ENCODE results near the gene COL26A1. TPM values are rescaled to one million over a fixed set of nuclear protein-coding genes. Genes with fewer than 3 reads are reported as not detected.

The COL26A1 gene
- total RNA-seq, 1 experiment from 2014 or later: 42.6 TPM

DNA sequence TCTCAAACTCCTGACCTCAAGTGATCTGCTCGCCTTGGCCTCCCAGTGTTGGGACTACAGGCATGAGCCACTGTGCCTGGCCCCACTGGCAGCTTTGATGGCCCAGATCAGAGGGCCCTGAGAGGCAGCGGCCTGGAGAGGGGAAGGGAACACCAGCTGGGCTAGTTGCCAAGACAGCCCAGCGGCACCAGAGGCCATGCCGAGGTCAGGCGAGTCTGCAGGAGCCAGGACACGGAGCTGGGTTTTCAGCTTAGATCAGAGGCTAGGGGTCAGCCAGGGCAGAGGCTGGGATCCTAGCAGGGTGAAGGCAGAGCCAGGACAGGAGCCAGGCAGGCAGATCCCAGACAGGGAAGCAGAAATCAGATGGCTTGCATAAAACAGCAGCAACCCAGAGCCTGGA is 173.6 kb downstream of the COL26A1 start:
- H3K27me3 ChIP-seq (ENCODE audit: insufficient read depth, low read length): no peaks in the 10 kb centered on the region
- H2BK12ac ChIP-seq (ENCODE audit: insufficient read length, low read depth, low read length): no peak overlapping the region
- H3K79me1 ChIP-seq (ENCODE audit: insufficient read depth, low read depth, low read length, poor library complexity, severe bottlenecking): no peaks in the 10 kb centered on the region
- Mint-ChIP-seq H3K4me1 (peaks cover 4 to 11% of the 10 kb centered on the region in 2 experiments; a peak in 2 of 4 replicates), H3K27me3 (ENCODE audit: low read depth) (no peaks in the 10 kb centered on the region; the same call in 1 of the 2 replicates), H3K9me3 (no peaks in the 10 kb centered on the region), H3K36me3 (ENCODE audit: insufficient read depth in 1 of 3, low read depth in 3 of 3) (peaks cover 0 to 2% (median 0%) of the 10 kb centered on the region in 3 experiments; a peak in 2 of 7 replicates), H3K4me3 (no peak overlapping the region), H3K27ac (no peak overlapping the region)
- no peak overlapping the region for H3T11ph ChIP-seq (ENCODE audit: low read length)
- no peak overlapping the region for H2BK5ac ChIP-seq (ENCODE audit: insufficient read length, low read length)
- H4K5ac ChIP-seq (ENCODE audit: insufficient read length, low read depth, low read length): no peak overlapping the region
- no peaks in the 10 kb centered on the region for H4K20me1 ChIP-seq (ENCODE audit: control insufficient read depth, insufficient read depth, insufficient read length)
- H3K79me2 ChIP-seq (ENCODE audit: insufficient read depth, low read length): no peaks in the 10 kb centered on the region; the same call in 1 of the 2 replicates
- no peak overlapping the region for H3K56ac ChIP-seq (ENCODE audit: insufficient read length, low read depth, low read length)
- no peak overlapping the region for H3K9ac ChIP-seq (ENCODE audit: extremely low read depth, insufficient read length, low read length)
- no peaks in the 10 kb centered on the region for H3K4me1 ChIP-seq (ENCODE audit: insufficient read depth, low read length)
- no peak overlapping the region for H3K4me2 ChIP-seq (ENCODE audit: insufficient read depth, insufficient read length, low read length)
- H3K9me3 ChIP-seq (ENCODE audit: control insufficient read depth, low read depth, low read length): no peaks in the 10 kb centered on the region
- no peak overlapping the region for H3K14ac ChIP-seq (ENCODE audit: insufficient read depth, low read length)
- no peaks in the 10 kb centered on the region for H3K23me2 ChIP-seq (ENCODE audit: insufficient read length, low read depth, low read length, poor library complexity, severe bottlenecking)
- H2AK5ac ChIP-seq (ENCODE audit: insufficient read length, low read length): no peak overlapping the region
- no peak overlapping the region for H2AFZ ChIP-seq (ENCODE audit: low read length)
- no peak overlapping the region for H3K18ac ChIP-seq (ENCODE audit: insufficient read length, low read depth, low read length)
- TF ChIP-seq, protein P1, sequence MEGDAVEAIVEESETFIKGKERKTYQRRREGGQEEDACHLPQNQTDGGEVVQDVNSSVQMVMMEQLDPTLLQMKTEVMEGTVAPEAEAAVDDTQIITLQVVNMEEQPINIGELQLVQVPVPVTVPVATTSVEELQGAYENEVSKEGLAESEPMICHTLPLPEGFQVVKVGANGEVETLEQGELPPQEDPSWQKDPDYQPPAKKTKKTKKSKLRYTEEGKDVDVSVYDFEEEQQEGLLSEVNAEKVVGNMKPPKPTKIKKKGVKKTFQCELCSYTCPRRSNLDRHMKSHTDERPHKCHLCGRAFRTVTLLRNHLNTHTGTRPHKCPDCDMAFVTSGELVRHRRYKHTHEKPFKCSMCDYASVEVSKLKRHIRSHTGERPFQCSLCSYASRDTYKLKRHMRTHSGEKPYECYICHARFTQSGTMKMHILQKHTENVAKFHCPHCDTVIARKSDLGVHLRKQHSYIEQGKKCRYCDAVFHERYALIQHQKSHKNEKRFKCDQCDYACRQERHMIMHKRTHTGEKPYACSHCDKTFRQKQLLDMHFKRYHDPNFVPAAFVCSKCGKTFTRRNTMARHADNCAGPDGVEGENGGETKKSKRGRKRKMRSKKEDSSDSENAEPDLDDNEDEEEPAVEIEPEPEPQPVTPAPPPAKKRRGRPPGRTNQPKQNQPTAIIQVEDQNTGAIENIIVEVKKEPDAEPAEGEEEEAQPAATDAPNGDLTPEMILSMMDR (conservative IDR thresholded peaks at IDR 0.05): no peak
- WGBS (ENCODE audit: extremely low coverage, insufficient read length, low lambda C conversion rate): no CpG with 5 or more reads among the region's 6 CpGs
- no peak overlapping the region for H2BK120ac ChIP-seq (ENCODE audit: low read depth, low read length, poor library complexity, severe bottlenecking)
- no peak overlapping the region for H4K8ac ChIP-seq (replicated peaks; ENCODE audit: insufficient read length, low read depth, low read length)
- no peak overlapping the region for H3K23ac ChIP-seq (ENCODE audit: insufficient read length, low read depth, low read length)
- no peak overlapping the region for H2BK15ac ChIP-seq (ENCODE audit: low read depth, low read length)
- H3K4ac ChIP-seq (ENCODE audit: low read depth, low read length): no peak overlapping the region
- H3K27ac ChIP-seq (ENCODE audit: insufficient read length, low read depth, low read length): no peak overlapping the region
- no peak overlapping the region for H4K91ac ChIP-seq (ENCODE audit: insufficient read length, low read depth, low read length)
- DNase-seq: no peak
- H2BK20ac ChIP-seq (ENCODE audit: low read depth, low read length, poor library complexity, severe bottlenecking): no peak overlapping the region
